K562 (cell line): ENCODE data around the gene GRB2.

Experiments used
- BRD9 ChIP-seq: fragments of 450-650 bp; IDR thresholded peaks from 2 replicates; pipeline ENCODE4 v1.6.1; 2018; ENCODE audit warnings: low read depth; ENCODE audit not compliant: partially characterized antibody
- CTCF ChIP-seq, 3 experiments: IDR thresholded peaks in 2 of 3; conservative IDR thresholded peaks in 1 of 3; 2 replicates each; pipeline ENCODE4 v1.5.1; 2011 to 2012; ENCODE audit warnings: low read length in 3 of 3, mild to moderate bottlenecking in 3 of 3, control low read depth in 2 of 3, improper control_type of control experiment in 1 of 3, inconsistent platforms in 1 of 3, low read depth in 1 of 3, mixed read lengths in 1 of 3, moderate library complexity in 1 of 3; ENCODE audit not compliant: insufficient read depth in 2 of 3
- NRF1 ChIP-seq, 2 experiments: fragments of 450-650 bp; IDR thresholded peaks in 1 of 2; conservative IDR thresholded peaks in 1 of 2; 2 replicates each; pipeline ENCODE4 v1.6.1; 2014; ENCODE audit warnings: mild to moderate bottlenecking in 2 of 2
- RBM14 ChIP-seq: fragments of 200-400 bp; formaldehyde crosslinking; IDR thresholded peaks from 2 replicates; pipeline ENCODE4 v1.6.1; 2018; ENCODE audit warnings: low read depth, mild to moderate bottlenecking, low read length, moderate library complexity, borderline replicate concordance; ENCODE audit not compliant: insufficient read depth
- TBP ChIP-seq: optimal IDR thresholded peaks from 2 replicates; pipeline ENCODE3; 2011; ENCODE audit warnings: low read depth, low read length, improper control_type of control experiment
- ZMIZ1 ChIP-seq, 2 experiments: fragments of 150-350 bp in 1 of 2; IDR thresholded peaks; 2 replicates each; pipeline ENCODE4 v1.6.1; 2012 to 2016; ENCODE audit warnings: low read depth in 2 of 2, low read length in 2 of 2, mild to moderate bottlenecking in 1 of 2, moderate library complexity in 1 of 2

- TF ChIP-seq BRD9 (no peak), NRF1 (conservative IDR thresholded peaks at IDR 0.05 in 1 of 2, IDR thresholded peaks at IDR 0.05 in 1 of 2) (no peak), ZMIZ1 (IDR thresholded peaks at IDR 0.05; ENCODE audit: low read depth in 2 of 2, low read length in 2 of 2) (no peak), CTCF (IDR thresholded peaks at IDR 0.05 in 2 of 3, conservative IDR thresholded peaks at IDR 0.05 in 1 of 3; ENCODE audit: insufficient read depth in 2 of 3, low read depth in 1 of 3, low read length in 3 of 3) (no peak), TBP (no peak), RBM14 (no peak)
Observed at GRCh38 chr17:75403131-75403530, 2.3 kb downstream of the GRB2 start.
